HG03139 (cell line): ENCODE data around the gene LIN9.
"Not testable (repeated sequence)": the region's sequence is repeated elsewhere in the genome, so short reads cannot be mapped to it uniquely, and the experiment has no call there.

Source experiments
- ATAC-seq: cut with Tn5 transposase; IDR thresholded peaks from one replicate; pipeline ENCODE4 v1.9.1; 2021; ENCODE audit not compliant: unreplicated experiment

LIN9 gene

GRCh38 chr1:226276077-226276682 is 32.8 kb downstream of the LIN9 start:
- no peak for ATAC-seq

GRCh38 chr1:226274138-226274537 is 34.8 kb downstream of the LIN9 start:
- ATAC-seq, result no peak

- not testable (repeated sequence) for ATAC-seq
These were observed 36.6 kb downstream of the LIN9 start for GRCh38 chr1:226272233-226272902.

GRCh38 chr1:226268421-226269124 is 40.4 kb downstream of the LIN9 start:
- ATAC-seq, result no peak

GRCh38 chr1:226261818-226262217 is 47.1 kb downstream of the LIN9 start:
- no peak for ATAC-seq

GRCh38 chr1:226255380-226255779 is 53.6 kb downstream of the LIN9 start:
- ATAC-seq, result no peak

- ATAC-seq, result no peak
These were observed 55.0 kb downstream of the LIN9 start for GRCh38 chr1:226253933-226254332.

GRCh38 chr1:226252841-226253240 is 56.1 kb downstream of the LIN9 start:
- not testable (repeated sequence) for ATAC-seq

GRCh38 chr1:226250511-226250910 is 58.5 kb downstream of the LIN9 start:
- no peak for ATAC-seq

- ATAC-seq, result no peak
These were observed 60.2 kb downstream of the LIN9 start for GRCh38 chr1:226248796-226249195.

GRCh38 chr1:226248091-226248490 is 60.9 kb downstream of the LIN9 start:
- no peak for ATAC-seq

GRCh38 chr1:226239421-226239820 is 69.5 kb downstream of the LIN9 start:
- ATAC-seq, result no peak

- ATAC-seq, result no peak
These were observed 72.1 kb downstream of the LIN9 start for GRCh38 chr1:226236826-226237225.

GRCh38 chr1:226233806-226234205 is 75.2 kb downstream of the LIN9 start:
- ATAC-seq, result no peak

- ATAC-seq, result peak; percentile 56
These were observed 75.7 kb downstream of the LIN9 start for GRCh38 chr1:226233293-226233692.

GRCh38 chr1:226226601-226227000 is 82.4 kb downstream of the LIN9 start:
- no peak for ATAC-seq

GRCh38 chr1:226223786-226224244 is 85.1 kb downstream of the LIN9 start:
- peak; percentile 62 for ATAC-seq

GRCh38 chr1:226223157-226223785 is 85.7 kb downstream of the LIN9 start, which contains the start of gene MIXL1:
Gene MIXL1 (plus strand): TSS chr1:226223664. CDS start chr1:226223682, 18 bp downstream.
- peak; percentile 37 for ATAC-seq

- ATAC-seq, result no peak
These were observed 86.3 kb downstream of the LIN9 start for GRCh38 chr1:226222686-226223085.

GRCh38 chr1:226220473-226221189 is 88.3 kb downstream of the LIN9 start:
- no peak for ATAC-seq

GRCh38 chr1:226217273-226217672 is 91.7 kb downstream of the LIN9 start:
- ATAC-seq, result no peak
